Endothelial cell of umbilical vein (primary cell): Measurements from ENCODE around the gene MRPL54.

Experiments
- POLR2A ChIP-seq: IDR thresholded peaks from 2 replicates; pipeline ENCODE4 v1.6.1; 2012; ENCODE audit warnings: low read depth, mild to moderate bottlenecking, control low read depth, low read length
- TF ChIP-seq, protein P1 (sequence below), 2 donors: IDR thresholded peaks; 1 replicate in 1 of 2; 2 replicates in 1 of 2; pipeline ENCODE4 v1.5.1; 2011; ENCODE audit warnings: low read length in 2 of 2, mild to moderate bottlenecking in 2 of 2, moderate library complexity in 2 of 2, control low read depth in 1 of 2, inconsistent platforms in 1 of 2, low read depth in 1 of 2; ENCODE audit not compliant: insufficient read depth in 1 of 2; ENCODE audit errors: extremely low read depth in 1 of 2

DNA sequence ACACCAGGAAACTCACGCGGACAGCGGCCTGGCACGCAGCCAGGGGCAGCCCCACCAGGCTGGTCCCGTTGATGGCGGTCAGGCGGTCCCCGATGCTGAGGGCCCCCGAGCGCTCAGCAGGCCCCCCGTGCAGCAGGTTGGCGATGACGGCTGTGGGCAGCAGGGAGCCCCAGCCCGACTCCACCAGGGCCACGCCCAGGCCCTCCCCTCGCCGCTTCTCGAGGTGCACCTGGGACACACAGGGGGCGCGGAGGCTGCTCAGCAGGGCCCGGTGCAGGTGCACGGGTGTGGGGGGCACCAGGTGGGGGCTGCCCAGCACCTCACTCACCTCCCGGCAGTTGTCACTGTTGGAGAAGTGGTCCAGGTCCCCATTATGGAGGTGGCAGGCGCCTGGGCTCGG lies 10.0 kb upstream of the MRPL54 start:
- no peak for TF ChIP-seq POLR2A
- TF ChIP-seq, protein P1, sequence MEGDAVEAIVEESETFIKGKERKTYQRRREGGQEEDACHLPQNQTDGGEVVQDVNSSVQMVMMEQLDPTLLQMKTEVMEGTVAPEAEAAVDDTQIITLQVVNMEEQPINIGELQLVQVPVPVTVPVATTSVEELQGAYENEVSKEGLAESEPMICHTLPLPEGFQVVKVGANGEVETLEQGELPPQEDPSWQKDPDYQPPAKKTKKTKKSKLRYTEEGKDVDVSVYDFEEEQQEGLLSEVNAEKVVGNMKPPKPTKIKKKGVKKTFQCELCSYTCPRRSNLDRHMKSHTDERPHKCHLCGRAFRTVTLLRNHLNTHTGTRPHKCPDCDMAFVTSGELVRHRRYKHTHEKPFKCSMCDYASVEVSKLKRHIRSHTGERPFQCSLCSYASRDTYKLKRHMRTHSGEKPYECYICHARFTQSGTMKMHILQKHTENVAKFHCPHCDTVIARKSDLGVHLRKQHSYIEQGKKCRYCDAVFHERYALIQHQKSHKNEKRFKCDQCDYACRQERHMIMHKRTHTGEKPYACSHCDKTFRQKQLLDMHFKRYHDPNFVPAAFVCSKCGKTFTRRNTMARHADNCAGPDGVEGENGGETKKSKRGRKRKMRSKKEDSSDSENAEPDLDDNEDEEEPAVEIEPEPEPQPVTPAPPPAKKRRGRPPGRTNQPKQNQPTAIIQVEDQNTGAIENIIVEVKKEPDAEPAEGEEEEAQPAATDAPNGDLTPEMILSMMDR (IDR thresholded peaks at IDR 0.05; ENCODE audit: extremely low read depth in 1 of 2, insufficient read depth in 1 of 2, low read depth in 1 of 2, low read length in 2 of 2), result no peak
